GM12892 (cell line): ENCODE data around the gene SLC6A20.

Experiments
- POLR2A ChIP-seq: IDR thresholded peaks from 2 replicates; pipeline ENCODE4 v1.6.1; 2011; ENCODE audit warnings: low read depth, low read length, control low read depth
- POLR2AphosphoS5 ChIP-seq: IDR thresholded peaks from 2 replicates; pipeline ENCODE4 v1.6.1; 2011; ENCODE audit warnings: low read depth, low read length, control low read depth

DNA sequence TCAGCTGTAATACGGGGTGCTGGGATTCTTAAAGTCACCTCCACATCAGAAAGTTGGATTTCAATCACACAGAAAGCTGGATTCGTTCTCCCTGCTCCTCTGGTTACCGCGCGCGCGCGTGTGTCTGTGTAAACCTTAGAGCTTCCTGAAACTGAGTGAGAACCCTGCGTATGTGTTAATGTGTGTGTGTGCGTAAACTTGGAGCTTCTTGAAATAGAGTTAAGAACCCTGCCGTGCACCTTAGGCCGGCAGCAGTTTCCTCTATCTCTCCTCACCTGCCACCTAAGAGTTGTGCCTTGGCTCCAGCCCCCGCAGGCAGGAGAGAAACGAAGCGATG, 45.1 kb upstream of the SLC6A20 start:
- TF ChIP-seq POLR2AphosphoS5 = no peak
- no peak for TF ChIP-seq POLR2A
